B cell (primary cell): ENCODE measurements around the gene ADAMTS13. TPM values are rescaled to one million over a fixed set of nuclear protein-coding genes. Genes with fewer than 3 reads are reported as not detected.

Experiments used
- ATAC-seq: fragments of 200-7000 bp; cut with Tn5 transposase; one replicate; pipeline ENCODE4 v1.10.0; 2021; ENCODE audit warnings: low read depth, mild to moderate bottlenecking, moderate number of reproducible peaks, moderate library complexity
- CTCF ChIA-PET: fragments of 350-600 bp; sonication (Branson Sonifier 250); formaldehyde crosslinking; loops from one replicate; lab custom pipeline; 2021; ENCODE audit warnings: antibody characterized with exemption, inconsistent platforms; lab: Charles Lee
- POLR2A ChIA-PET: fragments of 350-600 bp; sonication (Branson Sonifier 250); formaldehyde crosslinking; loops from one replicate; lab custom pipeline; 2021; ENCODE audit warnings: antibody characterized with exemption; lab: Charles Lee
- DNase-seq: peaks from one replicate; pipeline ENCODE4 v3.0.0; 2013
- H2AFZ ChIP-seq: 2 replicates; pipeline ENCODE4 v1.6.1; 2012; ENCODE audit warnings: mild to moderate bottlenecking, low read depth, low read length; ENCODE audit not compliant: insufficient read depth, poor library complexity, severe bottlenecking
- H3K27ac ChIP-seq, 2 donors: 1 replicate in 1 of 2; 2 replicates in 1 of 2; pipeline ENCODE4 v1.5.1; 2012 to 2013; ENCODE audit warnings: low read length in 2 of 2, mild to moderate bottlenecking in 2 of 2, moderate library complexity in 1 of 2
- H3K27me3 ChIP-seq, 4 experiments: fragments of 200-600 bp in 1 of 4; sonication (generic) in 1 of 4; replicated peaks in 1 of 4; 1 replicate in 2 of 4; 2 replicates in 2 of 4; pipeline versions ENCODE4 v1.6.1 to v1.7.0; 2013 to 2016; ENCODE audit warnings: low read length in 3 of 4, mild to moderate bottlenecking in 2 of 4, mixed read lengths in 1 of 4, moderate library complexity in 1 of 4; ENCODE audit not compliant: insufficient read depth in 4 of 4, control insufficient read depth in 3 of 4; ENCODE audit errors: control extremely low read depth in 1 of 4
- H3K36me3 ChIP-seq, 2 experiments: replicated peaks in 1 of 2; 1 replicate in 1 of 2; 2 replicates in 1 of 2; pipeline versions ENCODE4 v1.6.1 to v1.7.1; 2013; ENCODE audit warnings: low read length in 1 of 2; ENCODE audit not compliant: insufficient read depth in 2 of 2, control insufficient read depth in 1 of 2; ENCODE audit errors: control extremely low read depth in 1 of 2, extremely low read depth in 1 of 2
- H3K4me1 ChIP-seq, 2 donors: fragments of 200-600 bp in 1 of 2; sonication (generic) in 1 of 2; 1 replicate in 1 of 2; 2 replicates in 1 of 2; pipeline versions ENCODE4 v1.5.1 to v1.6.1; 2013 to 2017; ENCODE audit warnings: low read length in 2 of 2; ENCODE audit not compliant: control insufficient read depth in 2 of 2, insufficient read depth in 2 of 2
- H3K4me2 ChIP-seq: replicated peaks from 2 replicates; pipeline ENCODE3; 2012; ENCODE audit warnings: mild to moderate bottlenecking, low read depth, low read length; ENCODE audit not compliant: poor library complexity, severe bottlenecking
- H3K4me3 ChIP-seq, 5 experiments: fragments of 200-600 bp in 1 of 5; sonication (generic) in 1 of 5; 1 replicate in 3 of 5; 2 replicates in 2 of 5; pipeline versions ENCODE4 v1.5.1 to v1.7.0; 2011 to 2016; ENCODE audit warnings: low read length in 4 of 5, mild to moderate bottlenecking in 4 of 5, low read depth in 2 of 5, control low read depth in 1 of 5, moderate library complexity in 1 of 5; ENCODE audit not compliant: insufficient read depth in 1 of 5; ENCODE audit errors: control extremely low read depth in 1 of 5, extremely low read depth in 1 of 5
- H3K79me2 ChIP-seq: fragments of 200-600 bp; sonication (generic); one replicate; pipeline ENCODE4 v1.6.0; 2016; ENCODE audit warnings: low read length; ENCODE audit not compliant: control insufficient read depth, insufficient read depth
- H3K9ac ChIP-seq: fragments of 200-600 bp; sonication (generic); 2 replicates; pipeline ENCODE4 v1.6.1; 2017; ENCODE audit warnings: mild to moderate bottlenecking, low read length, moderate library complexity
- H3K9me3 ChIP-seq, 3 donors: one replicate each; pipeline versions ENCODE4 v1.6.1 to v1.7.1; 2013; ENCODE audit warnings: low read length in 2 of 3; ENCODE audit not compliant: control insufficient read depth in 2 of 3, insufficient read depth in 1 of 3; ENCODE audit errors: control extremely low read depth in 1 of 3
- H4K20me1 ChIP-seq: 2 replicates; pipeline ENCODE4 v1.6.0; 2012; ENCODE audit warnings: mild to moderate bottlenecking, low read length; ENCODE audit not compliant: insufficient read depth, control insufficient read depth, poor library complexity, severe bottlenecking
- H3K27ac Mint-ChIP-seq: one replicate; pipeline ENCODE4 v1.8.0; 2021; ENCODE audit warnings: mixed read lengths
- H3K27me3 Mint-ChIP-seq: one replicate; pipeline ENCODE4 v1.8.0; 2021; ENCODE audit warnings: mixed read lengths
- H3K4me1 Mint-ChIP-seq: one replicate; pipeline ENCODE4 v1.8.0; 2021; ENCODE audit warnings: mixed read lengths
- H3K4me3 Mint-ChIP-seq: one replicate; pipeline ENCODE4 v1.8.0; 2021; ENCODE audit warnings: mixed read lengths
- H3K9me3 Mint-ChIP-seq: one replicate; pipeline ENCODE4 v1.8.0; 2022; ENCODE audit warnings: mixed read lengths; ENCODE audit not compliant: insufficient read depth
- EZH2 ChIP-seq: IDR thresholded peaks from 2 replicates; pipeline ENCODE4 v1.6.1; 2012; ENCODE audit warnings: borderline replicate concordance, low read depth, mild to moderate bottlenecking, moderate library complexity, low read length; ENCODE audit not compliant: insufficient read depth, poor library complexity, severe bottlenecking
- WGBS: methylation state at CpG from one replicate; pipeline ENCODE4 v1.1.5; 2013; ENCODE audit warnings: missing lambda C conversion rate; ENCODE audit not compliant: insufficient coverage; 5-methylcytosine and 5-hydroxymethylcytosine counted together
- intact Hi-C: fragments of 100-400 bp; cut with micrococcal nuclease; formaldehyde crosslinking; loops from one replicate; pipeline ENCODE4 v1.10.0; 2022
- polyA plus RNA-seq: library from polyadenylated mRNA; depleted of rRNA; stranded (reverse); fragments of >200 nt; gene quantifications from 2 replicates; pipeline ENCODE4 v1.2.3, GENCODE V29; 2012
- total RNA-seq, 2 donors: library from RNA; stranded (reverse); fragments of 120-200 nt in 1 of 2; gene quantifications; 1 replicate in 1 of 2; 2 replicates in 1 of 2; pipeline versions ENCODE4 v1.2.3 to v1.2.4, GENCODE V29; 2013 to 2022
- TF ChIP-seq, protein P1 (sequence below): fragments of 200-600 bp; IDR thresholded peaks from one replicate; pipeline ENCODE4 v1.8.0; 2022; ENCODE audit warnings: antibody characterized with exemption, mild to moderate bottlenecking

ADAMTS13 gene
- total and polyA plus RNA-seq, 2 donors (not counting 1 experiment from before 2014, with no cell fraction given), result 2.5 to 5.7 TPM

DNA sequence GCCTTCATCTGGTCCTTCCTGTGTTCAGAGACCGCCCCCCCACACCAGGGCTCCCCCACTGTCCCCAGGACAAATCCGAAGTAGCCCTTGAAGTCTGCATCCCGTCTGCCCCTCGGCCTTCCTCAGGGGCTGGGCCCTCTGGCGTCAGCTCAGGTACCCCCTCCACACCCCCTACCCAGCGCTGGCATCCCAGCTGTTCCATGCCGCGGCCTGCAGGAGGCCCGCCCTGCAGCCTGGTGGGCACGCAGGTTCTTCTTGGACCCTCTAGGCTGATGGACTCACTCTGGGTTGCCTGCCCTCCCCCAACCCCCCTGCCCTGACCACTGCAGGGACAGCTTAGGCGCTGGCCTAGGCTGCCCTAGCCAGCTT is 50.1 kb downstream of the ADAMTS13 start:
- TF ChIP-seq, protein P1, sequence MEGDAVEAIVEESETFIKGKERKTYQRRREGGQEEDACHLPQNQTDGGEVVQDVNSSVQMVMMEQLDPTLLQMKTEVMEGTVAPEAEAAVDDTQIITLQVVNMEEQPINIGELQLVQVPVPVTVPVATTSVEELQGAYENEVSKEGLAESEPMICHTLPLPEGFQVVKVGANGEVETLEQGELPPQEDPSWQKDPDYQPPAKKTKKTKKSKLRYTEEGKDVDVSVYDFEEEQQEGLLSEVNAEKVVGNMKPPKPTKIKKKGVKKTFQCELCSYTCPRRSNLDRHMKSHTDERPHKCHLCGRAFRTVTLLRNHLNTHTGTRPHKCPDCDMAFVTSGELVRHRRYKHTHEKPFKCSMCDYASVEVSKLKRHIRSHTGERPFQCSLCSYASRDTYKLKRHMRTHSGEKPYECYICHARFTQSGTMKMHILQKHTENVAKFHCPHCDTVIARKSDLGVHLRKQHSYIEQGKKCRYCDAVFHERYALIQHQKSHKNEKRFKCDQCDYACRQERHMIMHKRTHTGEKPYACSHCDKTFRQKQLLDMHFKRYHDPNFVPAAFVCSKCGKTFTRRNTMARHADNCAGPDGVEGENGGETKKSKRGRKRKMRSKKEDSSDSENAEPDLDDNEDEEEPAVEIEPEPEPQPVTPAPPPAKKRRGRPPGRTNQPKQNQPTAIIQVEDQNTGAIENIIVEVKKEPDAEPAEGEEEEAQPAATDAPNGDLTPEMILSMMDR, result no peak
- TF ChIP-seq EZH2, result no peak
- peaks cover 15 to 40% of the 10 kb centered on the region in 2 donors for H3K4me1 ChIP-seq
- H3K4me3 Mint-ChIP-seq, result no peak overlapping the region
- WGBS, result 100% methylated on average over 9 of the region's 11 CpGs
- H3K27ac Mint-ChIP-seq, result peak overlapping the region; percentile 70
- no peak overlapping the region for H2AFZ ChIP-seq
- ChIA-PET POLR2A (interaction anchor here (0.7 kb wide), 1 partner anchor 522 kb away, joined by 3 read pairs; no protein-coding TSS in a partner anchor), CTCF (no interaction called here)
- H3K27ac ChIP-seq, result no peak overlapping the region
- H3K4me3 ChIP-seq, result no peak overlapping the region
- H3K4me1 Mint-ChIP-seq, result peaks cover 21% of the 10 kb centered on the region
- H3K9ac ChIP-seq, result no peak overlapping the region
- H4K20me1 ChIP-seq, result peaks cover 81% of the 10 kb centered on the region
- ATAC-seq (no peak), DNase-seq (no peak)
- H3K27me3 ChIP-seq, result no peaks in the 10 kb centered on the region
- no peaks in the 10 kb centered on the region for H3K27me3 Mint-ChIP-seq
- no peak overlapping the region for H3K4me2 ChIP-seq
- H3K9me3 Mint-ChIP-seq, result no peaks in the 10 kb centered on the region
- H3K79me2 ChIP-seq, result peaks cover 17% of the 10 kb centered on the region
- intact Hi-C loops, result loop anchor here (10.0 kb wide), 1 partner anchor 357 kb away; no protein-coding TSS in a partner anchor
- H3K36me3 ChIP-seq, result peaks cover 0 to 63% of the 10 kb centered on the region in 2 experiments
- no peaks in the 10 kb centered on the region for H3K9me3 ChIP-seq

DNA sequence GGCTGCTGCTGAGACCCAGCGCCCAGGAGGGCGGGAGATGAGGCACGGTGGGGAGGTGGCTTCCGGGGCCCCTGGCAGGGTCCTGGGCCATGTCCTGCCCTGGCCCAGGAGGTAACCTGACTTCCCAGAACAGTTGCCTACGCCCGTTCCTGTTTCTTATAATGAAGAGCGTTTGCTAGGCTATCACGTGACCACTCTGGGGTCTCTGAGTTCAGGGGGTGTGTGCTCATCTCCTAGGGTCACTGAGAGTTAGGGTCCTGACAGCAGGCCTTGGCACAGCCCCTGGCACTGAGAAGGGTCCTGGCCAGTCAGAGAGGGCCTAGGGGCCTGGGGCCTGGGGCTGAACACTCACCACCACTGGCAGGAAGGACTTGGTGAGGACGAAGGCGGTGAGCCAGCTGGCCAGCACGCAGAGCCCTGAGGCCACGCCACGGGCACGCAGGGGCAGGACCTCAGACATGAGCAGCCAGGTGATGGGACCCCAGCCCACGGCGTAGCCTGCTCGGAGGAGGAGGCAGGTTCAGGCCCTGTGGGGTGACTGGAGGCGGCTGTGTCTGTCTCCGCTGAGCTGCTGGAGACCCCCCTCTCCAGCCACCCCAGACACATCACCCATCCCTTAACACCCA is 50.7 kb downstream of the ADAMTS13 start:
- Mint-ChIP-seq H3K27me3 (no peaks in the 10 kb centered on the region), H3K9me3 (no peaks in the 10 kb centered on the region), H3K4me1 (peaks cover 27% of the 10 kb centered on the region), H3K4me3 (no peak overlapping the region), H3K27ac (no peak overlapping the region)
- H3K9ac ChIP-seq, result no peak overlapping the region
- no peak for DNase-seq
- H3K4me1 ChIP-seq, result peaks cover 21 to 46% of the 10 kb centered on the region in 2 donors
- H3K4me2 ChIP-seq, result no peak overlapping the region
- H4K20me1 ChIP-seq, result peaks cover 87% of the 10 kb centered on the region
- ChIA-PET CTCF (no interaction called here), POLR2A (interaction anchor here (0.7 kb wide), 1 partner anchor 521 kb away, joined by 3 read pairs; no protein-coding TSS in a partner anchor)
- intact Hi-C loops, result loop anchor here (10.0 kb wide), 1 partner anchor 358 kb away; no protein-coding TSS in a partner anchor
- no peak overlapping the region for H3K27ac ChIP-seq
- H3K27me3 ChIP-seq, result no peaks in the 10 kb centered on the region
- ATAC-seq, result no peak
- no peak overlapping the region for H2AFZ ChIP-seq
- no peak for TF ChIP-seq EZH2
- TF ChIP-seq, protein P1, result no peak
- peaks cover 0 to 66% of the 10 kb centered on the region in 2 experiments for H3K36me3 ChIP-seq
- peaks cover 23% of the 10 kb centered on the region for H3K79me2 ChIP-seq
- H3K4me3 ChIP-seq, result no peak overlapping the region
- WGBS, result 89% methylated on average over 19 of the region's 19 CpGs
- no peaks in the 10 kb centered on the region for H3K9me3 ChIP-seq
